HG03045 (cell line): ENCODE results near the gene SOD3.

Source experiments
- ATAC-seq: cut with Tn5 transposase; IDR thresholded peaks from one replicate; pipeline ENCODE4 v1.9.1; 2021; ENCODE audit warnings: mild to moderate bottlenecking, moderate library complexity; ENCODE audit not compliant: unreplicated experiment

Gene SOD3

DNA sequence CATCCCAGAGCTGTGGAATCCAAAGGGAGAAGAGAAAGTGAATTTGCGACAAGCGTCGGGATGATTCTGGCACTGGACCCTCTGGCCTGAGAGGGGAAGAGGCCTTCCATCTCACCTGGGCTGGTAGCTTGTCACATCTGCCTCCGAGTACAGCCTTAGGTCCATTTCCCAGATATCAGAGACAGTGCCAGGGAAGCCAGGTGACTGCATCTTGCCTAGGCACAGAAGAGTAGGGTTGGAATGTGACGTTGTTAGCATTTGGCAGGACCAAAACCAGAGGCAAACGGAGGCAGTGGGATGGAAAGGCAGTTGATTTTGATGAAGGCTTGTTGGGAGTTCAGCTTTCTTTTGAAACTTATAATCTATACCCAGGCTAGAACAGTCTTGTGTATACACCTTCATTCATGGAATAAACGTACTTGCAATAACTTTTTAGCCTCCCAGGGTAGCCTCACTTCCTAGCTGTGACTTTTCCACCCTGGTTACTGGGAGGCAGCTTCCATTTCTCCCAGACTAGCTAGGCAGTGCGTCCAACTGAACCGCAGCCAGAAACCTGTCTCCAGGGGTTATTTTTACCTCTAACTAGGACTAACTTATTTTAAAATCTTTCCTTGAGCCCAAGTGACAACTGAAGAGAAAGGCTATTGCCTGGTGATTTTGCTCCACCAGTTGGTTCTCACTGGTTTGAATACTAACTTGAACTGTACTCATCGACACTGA, 5.9 kb downstream of the SOD3 start:
- ATAC-seq = no peak

DNA sequence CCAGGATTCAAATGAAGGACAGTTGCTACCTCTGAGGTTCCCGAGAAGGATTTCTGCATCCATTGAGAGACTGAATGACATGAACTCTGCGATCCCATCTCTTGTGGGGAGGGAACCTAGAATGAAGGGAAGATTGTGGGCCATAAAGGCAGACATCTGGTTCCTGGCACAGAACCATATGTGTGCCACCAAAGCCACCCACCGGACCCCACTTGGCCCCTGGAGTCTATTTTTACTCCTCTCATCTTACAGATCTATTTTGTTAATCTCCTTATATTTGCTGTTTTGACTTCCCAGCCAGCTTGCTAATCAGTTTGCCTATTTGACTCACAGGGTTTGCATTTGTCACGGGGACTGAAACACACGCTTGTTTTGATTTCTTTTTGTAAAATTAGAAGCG, 7.3 kb downstream of the SOD3 start:
- ATAC-seq = no peak

DNA sequence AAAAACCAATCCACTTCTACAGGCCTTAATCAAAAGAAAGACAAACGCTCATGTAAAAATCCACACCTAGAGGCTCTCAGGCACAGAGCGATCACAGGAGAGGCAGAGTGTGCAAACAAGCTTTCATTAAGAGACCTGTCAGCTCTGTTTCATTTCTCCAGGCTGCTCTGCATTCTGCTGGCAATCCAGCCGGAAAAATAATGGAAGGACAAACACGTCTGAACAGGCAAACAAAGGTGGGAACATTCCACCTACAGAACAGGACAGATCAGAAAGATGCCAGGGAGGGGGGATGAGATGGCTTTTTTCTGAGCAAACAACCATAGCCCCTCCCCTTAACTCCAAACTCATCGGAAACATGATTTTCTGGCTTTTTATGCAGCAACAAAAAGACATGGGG, 9.7 kb downstream of the SOD3 start:
- no peak for ATAC-seq

DNA sequence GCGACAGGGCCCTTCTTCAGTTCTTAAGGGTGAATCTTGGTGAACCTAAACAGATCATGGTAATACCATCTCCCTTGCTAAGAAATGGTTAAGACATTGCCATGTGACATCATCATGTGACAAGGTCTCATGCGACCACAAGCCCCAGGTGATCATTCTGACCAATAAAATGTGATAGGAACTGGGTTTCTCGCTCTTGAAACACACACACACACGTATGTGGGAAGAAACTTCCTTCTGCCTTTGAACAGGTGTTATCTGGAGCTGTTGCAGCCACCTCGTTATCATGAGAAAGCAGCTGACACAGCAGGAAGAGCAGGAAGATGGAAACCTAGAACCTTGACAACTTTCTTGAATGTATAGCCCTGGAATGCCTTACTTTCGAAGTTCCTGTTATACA, 10.2 kb downstream of the SOD3 start:
- no peak for ATAC-seq

DNA sequence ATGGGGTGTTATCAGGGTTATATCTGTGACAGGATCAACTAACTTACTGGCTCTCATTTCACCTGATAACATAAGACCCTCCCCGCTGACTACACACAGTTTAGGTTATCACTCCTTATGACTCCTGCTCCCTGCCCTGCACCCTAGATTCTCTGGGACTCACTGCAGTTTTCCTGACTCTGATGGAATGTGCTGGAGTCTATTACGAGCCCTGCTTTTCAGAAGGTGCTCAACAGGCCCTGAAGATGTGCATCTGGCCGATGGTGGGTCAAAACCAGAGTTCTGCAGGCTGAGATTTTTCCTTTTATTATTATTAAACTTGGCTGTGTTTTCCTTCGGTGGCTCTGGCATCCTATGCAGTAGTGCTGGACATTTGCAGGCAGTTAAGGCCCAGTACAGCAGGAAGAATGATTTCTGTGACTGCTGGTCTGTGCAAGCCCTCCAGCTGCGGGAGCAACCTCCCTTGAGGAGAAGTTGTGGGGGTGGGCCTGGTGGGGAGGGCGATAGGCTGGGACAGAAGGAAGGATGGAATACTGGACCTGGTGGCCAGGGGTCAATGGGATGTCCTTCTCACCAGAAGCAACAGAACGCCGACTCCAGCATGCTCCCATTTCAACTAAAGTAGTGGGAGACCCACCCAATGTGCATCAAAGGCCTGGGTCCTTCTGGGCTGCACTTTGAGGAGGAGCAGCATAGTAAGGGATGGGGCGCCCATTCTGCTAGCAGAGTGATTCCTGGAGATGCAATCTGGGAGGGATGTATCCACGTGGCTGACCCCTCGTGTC, 11.0 kb downstream of the SOD3 start:
- ATAC-seq = no peak

DNA sequence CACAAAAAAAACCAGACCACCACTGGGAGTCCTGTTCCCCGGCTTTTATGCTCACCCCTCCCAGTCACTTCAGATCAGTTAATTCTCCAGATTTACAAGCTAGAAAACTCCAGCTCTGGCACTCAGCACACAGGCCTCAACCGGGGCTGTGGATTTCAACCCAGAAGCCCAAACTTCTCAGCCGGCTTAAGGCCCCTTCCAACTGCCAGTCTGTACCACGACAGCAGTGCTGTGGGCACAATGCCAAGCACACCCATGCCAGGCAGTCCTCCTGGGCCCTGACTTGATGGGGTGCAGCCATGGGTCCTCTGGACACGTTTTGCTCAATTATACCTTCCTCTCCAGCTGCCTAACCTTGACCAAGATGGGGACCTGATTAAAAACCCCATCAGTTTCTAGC, 12.2 kb downstream of the SOD3 start:
- ATAC-seq = no peak

DNA sequence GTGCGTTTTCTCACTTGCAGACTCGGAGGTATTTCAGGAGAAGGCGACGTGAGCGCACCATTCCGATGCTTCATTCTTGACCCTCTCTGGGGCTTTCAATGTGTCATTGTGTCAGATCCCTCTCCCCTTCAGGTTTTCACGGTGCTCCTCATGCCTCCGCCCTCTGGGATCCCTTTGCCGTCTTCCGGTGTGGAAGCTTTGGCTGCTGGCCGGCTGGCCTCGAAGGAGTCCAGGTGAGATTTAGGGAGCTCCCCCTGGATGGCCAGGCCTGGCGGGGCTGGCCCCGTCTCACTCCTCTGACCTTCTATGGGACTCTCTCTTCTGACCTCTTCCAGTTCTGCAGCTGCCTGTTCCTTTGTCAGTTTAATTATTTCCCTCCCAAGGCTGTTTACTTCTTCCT, 12.9 kb downstream of the SOD3 start:
- no peak for ATAC-seq

DNA sequence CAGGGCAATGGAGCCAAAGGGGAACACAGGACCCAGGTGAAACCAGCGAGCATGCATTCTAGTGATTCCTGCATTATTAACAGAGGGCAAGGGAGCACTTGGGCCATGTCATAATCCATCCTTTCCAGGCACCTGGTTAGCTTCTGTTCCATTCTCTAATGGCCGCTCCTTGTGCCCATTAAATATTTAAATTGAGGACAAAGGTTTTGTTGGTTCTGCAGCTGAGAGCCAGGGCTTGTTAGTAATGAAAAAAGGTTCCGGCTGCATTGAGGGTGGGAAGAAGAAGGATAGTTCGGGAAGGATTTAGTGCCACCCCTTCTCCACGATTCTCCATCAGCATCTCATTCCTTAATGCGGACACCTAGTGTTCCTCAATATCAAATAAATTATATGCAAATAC, 13.6 kb downstream of the SOD3 start:
- ATAC-seq = no peak

DNA sequence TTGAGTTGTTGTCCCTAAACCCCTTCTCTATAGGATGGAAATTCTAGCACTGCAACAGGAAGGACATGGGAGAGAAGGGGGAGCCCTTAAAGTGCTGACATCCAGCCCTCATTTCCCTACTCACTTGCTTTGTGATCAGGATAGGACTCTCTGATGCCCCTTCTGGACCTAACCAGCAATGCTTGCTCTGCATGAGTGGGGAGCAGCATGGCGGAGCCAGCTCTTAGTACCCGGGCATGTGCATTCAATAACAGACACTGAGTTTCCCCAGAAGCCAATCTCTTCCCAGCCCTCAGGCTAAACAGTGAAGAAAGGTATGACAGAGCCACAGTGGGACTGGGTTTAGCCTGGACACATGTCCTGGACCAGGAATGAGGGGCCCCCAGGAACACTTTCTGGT, 14.0 kb downstream of the SOD3 start:
- no peak for ATAC-seq

DNA sequence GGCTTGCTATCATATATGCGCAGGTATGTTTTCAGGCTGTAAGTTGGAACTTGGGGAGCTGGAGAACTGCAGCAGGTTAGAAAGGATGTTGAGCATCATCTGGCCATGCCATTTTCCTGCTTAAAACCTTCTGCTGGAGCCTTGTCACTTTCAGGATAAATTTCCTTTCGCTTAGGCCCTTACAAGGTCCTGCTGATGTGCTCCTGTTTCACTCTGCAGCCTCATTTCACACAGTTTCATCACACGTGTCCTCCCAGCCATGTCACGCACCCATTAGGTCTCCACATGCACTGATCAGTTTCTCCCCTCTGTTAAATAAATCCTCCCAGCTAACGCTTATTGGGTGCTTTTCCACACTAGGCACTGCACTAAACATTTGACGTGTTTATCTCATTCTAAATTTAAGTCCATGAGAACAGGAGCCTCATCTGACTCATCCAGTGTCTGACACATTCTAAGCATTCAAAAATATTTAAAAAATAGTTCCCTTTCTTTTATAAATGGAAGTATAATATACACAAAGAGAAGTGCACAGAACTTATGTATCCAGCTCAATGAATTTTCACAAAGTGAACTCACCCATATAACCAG, 14.5 kb downstream of the SOD3 start:
- no peak for ATAC-seq

DNA sequence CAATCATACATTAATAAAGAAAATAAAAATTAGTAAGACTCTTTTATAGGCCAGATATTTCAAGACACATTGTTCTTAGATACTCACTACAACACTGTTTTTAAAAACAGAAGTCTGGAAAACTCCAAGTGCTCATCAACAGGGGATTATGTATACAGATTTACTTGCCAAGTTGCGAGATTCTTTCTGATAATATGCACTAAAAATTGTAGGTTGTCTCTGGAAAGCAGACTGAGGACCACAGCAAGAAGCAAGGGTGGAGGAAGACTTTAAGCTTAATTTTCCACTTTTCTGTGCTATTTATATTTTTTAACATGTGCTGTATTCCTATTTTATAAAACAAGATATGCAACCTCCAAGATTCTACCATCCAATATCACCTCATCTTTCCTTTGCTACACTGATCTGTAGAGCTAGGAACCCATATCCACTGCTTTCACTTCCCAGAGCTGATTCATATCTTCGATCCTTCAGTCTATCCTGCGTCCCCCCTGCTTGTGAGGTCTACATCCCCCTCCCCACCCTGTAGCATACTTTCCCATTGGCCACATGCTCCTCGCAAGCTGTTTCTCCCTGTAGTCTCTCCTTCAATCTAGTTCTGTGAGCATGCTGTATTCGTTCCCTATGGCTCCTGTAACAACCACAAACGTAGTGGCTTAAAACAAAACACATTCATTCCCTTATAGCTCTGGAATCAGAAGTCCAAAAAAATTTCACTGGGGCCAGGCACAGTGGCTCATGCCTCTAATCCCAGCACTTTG, 15.7 kb downstream of the SOD3 start:
- ATAC-seq = no peak

DNA sequence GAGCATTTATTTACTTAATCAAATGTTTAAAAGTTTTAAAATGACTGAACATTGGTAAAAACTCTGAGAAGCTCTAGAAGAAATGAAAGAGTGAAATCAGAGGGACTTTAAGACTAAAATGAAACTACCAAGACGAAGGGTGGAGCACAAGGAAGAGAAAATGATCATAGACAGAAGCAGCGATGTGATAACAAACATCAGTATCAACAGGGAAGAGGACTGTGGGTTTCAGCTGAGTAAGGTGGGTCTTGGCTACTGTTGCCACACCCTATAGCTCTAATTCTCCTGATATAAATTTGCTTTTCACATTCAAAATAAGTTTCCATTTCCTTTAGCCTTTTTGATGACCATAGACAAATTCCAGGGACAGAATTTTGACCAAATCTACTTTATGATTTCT, 18.4 kb downstream of the SOD3 start:
- no peak for ATAC-seq

DNA sequence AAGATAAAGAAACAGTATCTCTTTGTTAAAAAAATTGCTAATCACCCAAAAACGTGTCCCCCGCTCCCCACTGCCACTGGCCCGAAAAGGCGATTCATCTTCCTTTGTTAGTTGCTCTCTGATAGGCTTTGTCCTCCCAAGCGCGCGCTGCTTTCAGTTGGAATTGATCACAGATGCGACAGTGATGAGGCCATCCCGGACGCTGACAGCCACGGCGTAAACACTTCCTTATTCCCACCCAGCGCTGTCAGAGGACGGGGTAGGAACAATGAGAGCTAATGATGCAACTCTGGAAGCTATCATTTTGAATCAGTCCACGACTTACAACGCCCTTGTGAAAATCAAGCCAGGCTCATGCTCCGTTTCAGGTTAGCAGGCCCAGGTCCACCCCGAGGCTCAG, 21.4 kb downstream of the SOD3 start:
- ATAC-seq = no peak

DNA sequence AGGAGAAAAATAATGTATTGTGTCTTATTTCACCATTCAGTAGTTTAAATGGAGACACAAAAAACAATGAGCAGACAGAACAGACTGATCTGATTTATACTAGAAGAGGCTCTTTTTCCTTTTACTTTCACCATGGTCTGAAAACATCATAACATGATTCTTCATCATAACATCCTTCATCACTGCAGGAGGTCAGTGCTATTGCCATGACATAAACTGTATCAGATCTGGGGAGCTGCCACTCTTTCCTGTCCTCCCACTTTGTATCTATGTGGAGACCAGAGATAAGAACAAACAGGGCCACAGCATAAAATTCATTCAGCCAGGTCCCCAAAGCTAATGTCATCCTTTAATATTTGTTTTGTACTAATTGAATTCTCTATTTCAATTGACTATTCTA, 25.2 kb downstream of the SOD3 start:
- no peak for ATAC-seq

DNA sequence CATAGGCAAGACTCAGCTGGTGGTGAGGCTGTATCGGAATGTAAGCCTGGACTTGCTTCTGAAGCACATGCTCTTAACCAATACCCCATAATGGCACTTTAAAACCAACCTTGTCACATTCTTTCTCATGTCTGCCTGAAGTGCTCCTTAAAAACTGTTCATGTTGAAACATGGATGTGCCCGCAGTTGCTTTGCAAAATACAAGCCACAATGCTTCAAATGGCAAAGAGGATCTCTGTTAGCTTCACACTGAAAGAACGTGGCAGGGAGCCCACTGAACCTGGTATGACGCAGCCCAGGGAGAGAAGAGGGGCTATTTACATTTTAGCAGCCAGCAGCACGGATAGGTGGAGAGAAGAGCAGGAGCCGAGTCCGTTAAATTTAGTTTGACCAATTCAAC, 29.3 kb downstream of the SOD3 start:
- ATAC-seq = no peak

DNA sequence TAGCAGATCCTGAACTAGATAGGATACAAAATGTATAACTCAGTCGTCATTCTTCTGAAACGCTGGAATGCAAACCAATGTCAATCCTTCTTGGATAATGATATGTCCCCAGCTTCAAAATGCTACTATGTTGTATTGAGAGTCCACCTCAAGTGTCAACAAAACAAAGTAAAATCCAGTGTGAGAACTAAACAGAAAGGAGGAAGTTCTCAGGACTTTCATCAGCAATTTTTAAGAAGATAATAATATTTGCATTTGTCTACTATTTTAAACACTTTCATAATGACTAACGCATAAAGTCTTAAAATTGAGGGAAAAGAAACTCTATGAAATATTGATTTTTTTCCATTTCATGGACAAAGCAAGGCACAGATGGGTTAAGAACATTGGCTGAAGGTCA, 36.3 kb downstream of the SOD3 start:
- ATAC-seq = no peak

DNA sequence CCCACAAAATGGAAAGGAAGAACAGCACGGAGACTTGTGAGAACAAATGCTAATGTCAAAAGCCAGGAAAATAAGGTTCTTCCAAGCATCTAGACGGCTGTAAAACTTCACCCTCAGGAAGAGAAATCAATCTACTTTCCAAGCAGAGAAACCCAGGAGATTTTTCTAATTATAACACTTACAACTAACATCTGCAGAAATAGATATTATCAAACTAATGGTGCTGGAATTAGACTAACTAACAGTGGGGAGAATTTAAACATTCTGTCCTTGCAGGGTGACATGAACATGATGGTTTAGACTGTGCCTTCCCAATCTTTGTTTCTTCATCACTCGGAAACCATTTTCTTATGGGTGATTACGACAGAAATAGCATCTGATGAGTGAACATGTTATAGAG, 40.3 kb downstream of the SOD3 start:
- no peak for ATAC-seq

DNA sequence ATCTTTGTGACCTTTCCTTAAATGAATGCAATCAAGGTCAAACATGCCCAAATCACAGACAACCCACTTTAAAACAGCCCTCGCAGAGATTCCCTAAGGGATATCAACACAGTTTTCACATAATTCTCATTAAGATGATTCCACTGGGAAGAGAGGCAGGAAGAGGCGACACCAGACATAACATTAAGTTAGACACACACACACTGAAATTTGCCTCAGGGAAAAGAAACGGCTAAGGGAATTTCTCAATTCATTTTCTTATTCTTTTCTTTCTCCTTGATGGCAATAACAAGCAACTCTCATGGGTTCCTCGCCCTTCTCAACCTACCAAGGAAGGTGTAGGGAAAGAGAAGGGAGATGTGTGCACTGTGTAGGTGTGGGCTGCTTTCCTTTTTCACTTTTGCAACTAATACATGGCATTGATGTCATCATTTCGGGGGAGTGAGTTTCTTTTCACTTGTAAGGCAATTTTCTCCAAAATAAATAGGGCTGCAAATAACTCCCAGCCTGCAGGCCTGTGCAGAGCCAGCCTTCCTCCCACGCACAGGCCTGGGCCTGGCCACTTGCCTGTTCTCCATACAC, 41.4 kb downstream of the SOD3 start:
- ATAC-seq = no peak

DNA sequence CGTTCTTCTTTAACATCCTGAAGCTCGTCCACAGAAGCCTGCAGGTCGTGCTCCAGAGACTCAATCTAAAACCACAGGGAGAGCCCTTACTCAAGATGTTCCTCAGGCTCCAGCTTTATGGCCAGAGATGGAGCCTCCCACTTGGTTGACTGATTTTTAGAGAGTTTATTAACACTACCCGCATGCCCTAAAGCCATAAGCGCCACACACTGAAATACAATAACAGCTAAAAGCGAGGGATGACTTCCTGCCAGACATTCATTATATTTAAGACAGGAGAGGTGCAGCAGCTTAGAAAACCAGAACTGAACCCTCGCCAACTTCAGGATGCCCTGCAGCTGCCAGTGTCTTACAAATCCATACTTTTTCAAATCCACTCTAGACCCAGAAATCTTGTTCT, 42.0 kb downstream of the SOD3 start:
- ATAC-seq = no peak

DNA sequence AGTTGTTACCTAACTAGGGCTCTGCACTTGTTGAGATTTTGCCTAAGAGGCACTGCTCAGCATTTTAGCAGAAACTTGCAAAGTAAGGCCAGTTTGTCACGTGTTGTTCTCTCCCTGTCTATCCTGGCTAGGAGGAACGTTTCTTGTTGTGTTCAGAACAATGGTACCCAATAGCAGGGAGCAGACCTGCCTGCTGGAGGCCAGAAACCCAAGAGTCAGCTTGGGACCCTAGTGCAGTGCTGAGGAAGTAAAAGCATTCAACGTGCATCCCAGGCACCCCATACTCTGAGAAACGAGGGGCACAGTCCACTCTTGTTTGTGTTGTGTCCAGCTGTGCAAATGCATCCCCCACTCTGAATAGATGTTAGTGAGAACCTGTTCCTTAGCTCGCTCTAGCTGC, 42.4 kb downstream of the SOD3 start:
- no peak for ATAC-seq

DNA sequence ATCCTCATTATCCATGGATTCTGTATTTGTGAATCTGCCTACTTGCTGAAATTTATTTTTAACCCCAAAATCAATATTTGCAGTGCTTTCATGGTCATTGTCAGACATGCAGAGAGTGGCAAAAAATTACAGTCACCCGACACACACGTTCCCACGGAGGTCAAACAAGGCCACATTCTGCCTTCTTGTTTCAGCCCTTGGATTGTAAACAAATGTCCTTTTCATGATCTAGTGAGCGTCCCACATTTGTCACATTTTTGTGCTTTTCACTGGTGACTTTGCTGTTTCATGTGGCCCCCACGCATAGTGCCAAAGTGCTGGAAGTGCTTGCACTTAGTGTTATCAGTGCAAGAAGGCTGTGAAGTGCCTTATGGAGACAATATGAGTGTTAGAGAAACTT, 45.0 kb downstream of the SOD3 start:
- no peak for ATAC-seq
